Measurements from ENCODE around the gene CPEB1. TPM values are rescaled to one million over a fixed set of nuclear protein-coding genes. Genes with fewer than 3 reads are reported as not detected.

Gene CPEB1
- total and polyA plus RNA-seq, 2 of the 13 experiments (the other 11 are each of a cell fraction or from before 2014, with no cell fraction given), result 0.03 to 0.07 TPM

DNA sequence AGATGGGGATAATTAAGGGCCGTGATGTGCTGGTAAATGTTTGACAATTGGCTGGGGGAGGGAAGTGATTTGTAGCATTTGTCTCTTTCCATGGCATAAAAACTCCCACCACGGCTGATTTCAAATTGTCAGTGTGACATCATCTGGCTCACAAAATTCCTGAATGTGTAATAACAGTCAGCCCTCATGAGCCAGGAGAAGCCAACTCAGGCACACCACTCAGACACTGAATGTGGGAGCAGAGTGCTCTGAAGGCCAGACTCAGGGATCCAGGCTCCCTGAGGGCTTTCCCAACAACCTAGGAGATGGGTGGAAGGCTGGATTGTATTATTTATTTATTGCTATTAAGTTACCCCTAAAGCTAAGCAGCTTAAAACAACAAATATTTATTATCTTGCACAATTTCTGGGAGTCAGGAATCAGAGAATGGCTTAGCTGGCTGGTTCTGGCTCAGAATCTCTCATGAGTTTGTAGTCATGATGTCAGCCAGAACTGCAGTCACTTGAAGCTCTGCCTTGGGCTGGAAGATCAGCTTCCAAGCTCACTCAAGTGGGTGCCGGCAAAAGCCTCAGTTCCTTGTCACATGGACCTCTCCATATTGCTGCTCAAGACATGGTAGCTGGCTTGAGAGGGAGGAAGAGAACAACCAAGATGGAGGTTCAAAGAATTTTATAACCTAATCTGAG, 6.5 kb upstream of the CPEB1 start:
- H3K9ac ChIP-seq (ENCODE audit: insufficient read depth, low read depth, low read length), result no peak overlapping the region
- WGBS (ENCODE audit: low lambda C conversion rate), result 5% methylated on average over 3 of the region's 3 CpGs
- intact Hi-C loops (cut with micrococcal nuclease; ENCODE audit: unreplicated experiment), result no loop called here
- no peak overlapping the region for H3K4me3 ChIP-seq (replicated peaks in 1 of 3; ENCODE audit: insufficient read depth in 1 of 3, low read depth in 2 of 3, low read length in 3 of 3)
- no peak overlapping the region for H3K4me2 ChIP-seq (ENCODE audit: low read depth, low read length)
- DNase-seq (ENCODE audit: low spot score) (no peak), FAIRE-seq (no peak), ATAC-seq (no peak)
- no peaks in the 10 kb centered on the region for H3K36me3 ChIP-seq (replicated peaks in 1 of 2; ENCODE audit: control insufficient read depth in 1 of 2, insufficient read depth in 2 of 2, low read length in 2 of 2)
- no peaks in the 10 kb centered on the region for H3K4me1 ChIP-seq (ENCODE audit: insufficient read depth, low read length)
- H4K20me1 ChIP-seq (ENCODE audit: insufficient read depth, low read length), result no peaks in the 10 kb centered on the region
- in situ Hi-C loops (cut with HindIII; ENCODE audit: extremely low pct_ligation_motif_present, low pct_unique_long_range_greater_than_20kb), result no loop called here
- BruUV-seq (replicated peaks), result no TSS peak
- H3K9me3 ChIP-seq (ENCODE audit: low read length), result no peaks in the 10 kb centered on the region
- H3K79me2 ChIP-seq (ENCODE audit: insufficient read depth, low read length), result no peaks in the 10 kb centered on the region
- no peak for TF ChIP-seq U2AF1 (optimal IDR thresholded peaks at IDR 0.05; ENCODE audit: low read depth, low read length)
- TF ChIP-seq SIX4 (CRISPR knock-in tag; IDR thresholded peaks at IDR 0.05), result no peak
- TF ChIP-seq DMAP1 (CRISPR knock-in tag; IDR thresholded peaks at IDR 0.05), result no peak
- no peak overlapping the region for H3K27ac ChIP-seq (ENCODE audit: extremely low read length, insufficient read depth, low read length)
- CTCF ChIA-PET (ENCODE audit: low intra/inter-chr PET ratio, low total read pairs), result no interaction called here
- H3K27me3 ChIP-seq (ENCODE audit: control insufficient read depth in 1 of 2, insufficient read depth in 2 of 2, low read length in 2 of 2), result peaks cover 4 to 11% of the 10 kb centered on the region in 2 experiments; a peak in 3 of 5 replicates
- POLR2A ChIA-PET, result no interaction called here
- no peak overlapping the region for H2AFZ ChIP-seq (ENCODE audit: low read length)

DNA sequence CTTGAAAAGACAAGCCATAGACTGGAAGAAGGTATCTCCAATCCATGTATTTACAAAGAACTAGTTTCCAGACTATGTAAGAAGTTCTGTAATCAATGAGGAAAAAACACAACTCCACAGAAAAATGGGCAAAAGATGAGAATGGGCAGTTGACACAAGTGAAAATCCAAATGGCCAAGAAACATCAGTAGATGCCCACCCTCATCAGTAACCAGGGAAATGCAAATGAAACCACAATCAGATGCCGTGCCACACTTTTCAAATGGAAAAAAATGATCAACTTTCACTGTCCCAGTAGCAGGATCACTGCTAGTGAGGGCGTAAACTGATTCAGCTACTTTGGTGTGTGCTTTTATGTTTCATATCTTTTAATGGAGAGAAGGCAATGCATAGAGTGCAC, 4.5 kb upstream of the CPEB1 start:
- no peak for FAIRE-seq
- no peak overlapping the region for H2AFZ ChIP-seq (ENCODE audit: low read length)
- intact Hi-C loops (cut with micrococcal nuclease; ENCODE audit: unreplicated experiment), result no loop called here
- H3K9me3 ChIP-seq (ENCODE audit: low read length), result no peaks in the 10 kb centered on the region
- H4K20me1 ChIP-seq (ENCODE audit: insufficient read depth, low read length), result no peaks in the 10 kb centered on the region
- no peak for ATAC-seq
- peaks cover 4 to 20% of the 10 kb centered on the region in 2 experiments; a peak in 3 of 5 replicates for H3K27me3 ChIP-seq (ENCODE audit: control insufficient read depth in 1 of 2, insufficient read depth in 2 of 2, low read length in 2 of 2)
- 54% methylated on average over 2 of the region's 2 CpGs for WGBS (ENCODE audit: low lambda C conversion rate)
- no peaks in the 10 kb centered on the region for H3K4me1 ChIP-seq (ENCODE audit: insufficient read depth, low read length)
- ChIA-PET CTCF (ENCODE audit: low intra/inter-chr PET ratio, low total read pairs) (no interaction called here), POLR2A (no interaction called here)
- H3K4me3 ChIP-seq (replicated peaks in 1 of 3; ENCODE audit: insufficient read depth in 1 of 3, low read depth in 2 of 3, low read length in 3 of 3), result no peak overlapping the region
- no peaks in the 10 kb centered on the region for H3K36me3 ChIP-seq (replicated peaks in 1 of 2; ENCODE audit: control insufficient read depth in 1 of 2, insufficient read depth in 2 of 2, low read length in 2 of 2)
- H3K79me2 ChIP-seq (ENCODE audit: insufficient read depth, low read length), result no peaks in the 10 kb centered on the region
- H3K4me2 ChIP-seq (ENCODE audit: low read depth, low read length), result no peak overlapping the region
- no peak for DNase-seq (ENCODE audit: low spot score)
- H3K9ac ChIP-seq (ENCODE audit: insufficient read depth, low read depth, low read length), result no peak overlapping the region
- no TSS peak for BruUV-seq (replicated peaks)
- in situ Hi-C loops (cut with HindIII; ENCODE audit: extremely low pct_ligation_motif_present, low pct_unique_long_range_greater_than_20kb), result no loop called here
- no peak overlapping the region for H3K27ac ChIP-seq (ENCODE audit: extremely low read length, insufficient read depth, low read length)
- TF ChIP-seq, protein P1, sequence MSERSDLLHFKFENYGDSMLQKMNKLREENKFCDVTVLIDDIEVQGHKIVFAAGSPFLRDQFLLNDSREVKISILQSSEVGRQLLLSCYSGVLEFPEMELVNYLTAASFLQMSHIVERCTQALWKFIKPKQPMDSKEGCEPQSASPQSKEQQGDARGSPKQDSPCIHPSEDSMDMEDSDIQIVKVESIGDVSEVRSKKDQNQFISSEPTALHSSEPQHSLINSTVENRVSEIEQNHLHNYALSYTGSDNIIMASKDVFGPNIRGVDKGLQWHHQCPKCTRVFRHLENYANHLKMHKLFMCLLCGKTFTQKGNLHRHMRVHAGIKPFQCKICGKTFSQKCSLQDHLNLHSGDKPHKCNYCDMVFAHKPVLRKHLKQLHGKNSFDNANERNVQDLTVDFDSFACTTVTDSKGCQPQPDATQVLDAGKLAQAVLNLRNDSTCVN (CRISPR knock-in tag; IDR thresholded peaks at IDR 0.05; ENCODE audit: borderline replicate concordance), result no peak
- TF ChIP-seq ZMYM4 (CRISPR knock-in tag; IDR thresholded peaks at IDR 0.05) (no peak), ZNF792 (CRISPR knock-in tag; IDR thresholded peaks at IDR 0.05) (no peak), MIER2 (CRISPR knock-in tag; IDR thresholded peaks at IDR 0.05) (no peak), CBX5 (CRISPR knock-in tag; IDR thresholded peaks at IDR 0.05; ENCODE audit: borderline replicate concordance) (no peak), MBNL3 (CRISPR knock-in tag; conservative IDR thresholded peaks at IDR 0.05) (no peak), ZNF441 (CRISPR knock-in tag; IDR thresholded peaks at IDR 0.05; ENCODE audit: borderline replicate concordance) (no peak), KDM2A (CRISPR knock-in tag; IDR thresholded peaks at IDR 0.05; ENCODE audit: borderline replicate concordance, low read depth) (no peak), POLR2AphosphoS2 (IDR thresholded peaks at IDR 0.05; ENCODE audit: low read depth, low read length) (no peak), TMF1 (CRISPR knock-in tag; IDR thresholded peaks at IDR 0.05; ENCODE audit: low read depth) (no peak)
- TF ChIP-seq, protein P2, sequence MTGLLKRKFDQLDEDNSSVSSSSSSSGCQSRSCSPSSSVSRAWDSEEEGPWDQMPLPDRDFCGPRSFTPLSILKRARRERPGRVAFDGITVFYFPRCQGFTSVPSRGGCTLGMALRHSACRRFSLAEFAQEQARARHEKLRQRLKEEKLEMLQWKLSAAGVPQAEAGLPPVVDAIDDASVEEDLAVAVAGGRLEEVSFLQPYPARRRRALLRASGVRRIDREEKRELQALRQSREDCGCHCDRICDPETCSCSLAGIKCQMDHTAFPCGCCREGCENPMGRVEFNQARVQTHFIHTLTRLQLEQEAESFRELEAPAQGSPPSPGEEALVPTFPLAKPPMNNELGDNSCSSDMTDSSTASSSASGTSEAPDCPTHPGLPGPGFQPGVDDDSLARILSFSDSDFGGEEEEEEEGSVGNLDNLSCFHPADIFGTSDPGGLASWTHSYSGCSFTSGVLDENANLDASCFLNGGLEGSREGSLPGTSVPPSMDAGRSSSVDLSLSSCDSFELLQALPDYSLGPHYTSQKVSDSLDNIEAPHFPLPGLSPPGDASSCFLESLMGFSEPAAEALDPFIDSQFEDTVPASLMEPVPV (CRISPR knock-in tag; IDR thresholded peaks at IDR 0.05), result no peak
- TF ChIP-seq, protein P3, sequence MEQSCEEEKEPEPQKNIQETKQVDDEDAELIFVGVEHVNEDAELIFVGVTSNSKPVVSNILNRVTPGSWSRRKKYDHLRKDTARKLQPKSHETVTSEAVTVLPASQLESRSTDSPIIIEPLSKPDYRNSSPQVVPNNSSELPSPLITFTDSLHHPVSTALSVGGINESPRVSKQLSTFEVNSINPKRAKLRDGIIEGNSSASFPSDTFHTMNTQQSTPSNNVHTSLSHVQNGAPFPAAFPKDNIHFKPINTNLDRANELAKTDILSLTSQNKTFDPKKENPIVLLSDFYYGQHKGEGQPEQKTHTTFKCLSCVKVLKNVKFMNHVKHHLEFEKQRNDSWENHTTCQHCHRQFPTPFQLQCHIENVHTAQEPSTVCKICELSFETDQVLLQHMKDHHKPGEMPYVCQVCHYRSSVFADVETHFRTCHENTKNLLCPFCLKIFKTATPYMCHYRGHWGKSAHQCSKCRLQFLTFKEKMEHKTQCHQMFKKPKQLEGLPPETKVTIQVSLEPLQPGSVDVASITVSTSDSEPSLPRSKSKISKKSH (CRISPR knock-in tag; IDR thresholded peaks at IDR 0.05; ENCODE audit: borderline replicate concordance), result no peak

All from HepG2 (cell line).